Duodenal mucosa (tissue), 2 donors: ENCODE data around the gene CALY.
A peak's percentile ranks its signal among the peaks of the same experiment; 100 is the strongest.
"Not testable (repeated sequence)": the region's sequence is repeated elsewhere in the genome, so short reads cannot be mapped to it uniquely, and the experiment has no call there.

Source experiments
- H3K27ac ChIP-seq: one replicate; pipeline ENCODE4 v1.7.0; 2013; ENCODE audit warnings: low read depth, low read length
- H3K27me3 ChIP-seq, 2 donors: one replicate each; pipeline ENCODE4 v1.7.0; 2013; ENCODE audit warnings: low read length in 2 of 2, control low read depth in 1 of 2; ENCODE audit not compliant: insufficient read depth in 2 of 2, control insufficient read depth in 1 of 2
- H3K36me3 ChIP-seq, 2 donors: one replicate each; pipeline ENCODE4 v1.7.0; 2013; ENCODE audit warnings: low read length in 2 of 2, control low read depth in 1 of 2; ENCODE audit not compliant: insufficient read depth in 2 of 2, control insufficient read depth in 1 of 2
- H3K4me1 ChIP-seq, 2 donors: one replicate each; pipeline ENCODE4 v1.7.0; 2013; ENCODE audit warnings: low read length in 2 of 2, control low read depth in 1 of 2; ENCODE audit not compliant: insufficient read depth in 2 of 2, control insufficient read depth in 1 of 2
- H3K4me3 ChIP-seq, 2 donors: one replicate each; pipeline ENCODE4 v1.7.0; 2013; ENCODE audit warnings: low read length in 2 of 2, low read depth in 1 of 2
- H3K9ac ChIP-seq, 2 donors: one replicate each; pipeline ENCODE4 v1.7.0; 2013; ENCODE audit warnings: low read length in 2 of 2, low read depth in 1 of 2
- H3K9me3 ChIP-seq, 2 donors: one replicate each; pipeline ENCODE4 v1.7.0; 2013; ENCODE audit warnings: low read length in 2 of 2, control low read depth in 1 of 2; ENCODE audit not compliant: control insufficient read depth in 1 of 2

Gene CALY

GRCh38 chr10:133377025-133377817 lies 40.5 kb upstream of the CALY start:
- H3K27ac ChIP-seq, result no peak overlapping the region
- no peaks in the 10 kb centered on the region for H3K9me3 ChIP-seq
- no peak overlapping the region for H3K4me3 ChIP-seq
- H3K36me3 ChIP-seq, result no peaks in the 10 kb centered on the region
- H3K9ac ChIP-seq, result peak overlapping the region in 1 of 2 donors; percentile 77
- peaks cover 14 to 20% of the 10 kb centered on the region in 2 donors for H3K4me1 ChIP-seq
- H3K27me3 ChIP-seq, result no peaks in the 10 kb centered on the region

GRCh38 chr10:133376183-133376582 lies 39.5 kb upstream of the CALY start:
- not testable (repeated sequence) for H3K36me3 ChIP-seq, H3K27ac ChIP-seq, H3K9ac ChIP-seq, H3K27me3 ChIP-seq, H3K9me3 ChIP-seq, H3K4me3 ChIP-seq
- H3K4me1 ChIP-seq, result peaks cover 14 to 24% of the 10 kb centered on the region in 2 donors

- Histone ChIP-seq H3K9me3 (no peaks in the 10 kb centered on the region), H3K4me3 (no peak overlapping the region), H3K36me3 (peaks cover 3% of the 10 kb centered on the region in 2 donors), H3K9ac (no peak overlapping the region), H3K4me1 (peaks cover 14 to 24% of the 10 kb centered on the region in 2 donors), H3K27me3 (no peaks in the 10 kb centered on the region), H3K27ac (no peak overlapping the region)
These were observed 38.8 kb upstream of the CALY start for GRCh38 chr10:133375357-133376115.

- Histone ChIP-seq H3K4me1 (peaks cover 8 to 16% of the 10 kb centered on the region in 2 donors), H3K9ac (peak within 1 kb of the TSS; percentile 43 to 64), H3K36me3 (peaks cover 23 to 24% of the 10 kb centered on the region in 2 donors), H3K9me3 (no peaks in the 10 kb centered on the region), H3K27ac (peak within 1 kb of the TSS; percentile 62), H3K4me3 (peak within 1 kb of the TSS; percentile 63 to 87), H3K27me3 (no peaks in the 10 kb centered on the region)
These were observed 36.7 kb upstream of the CALY start, which contains the start of gene ECHS1 for GRCh38 chr10:133373174-133374090. Gene ECHS1 (minus strand): TSS chr10:133373354. CDS start chr10:133373333, 21 bp downstream.

GRCh38 chr10:133372507-133372906 lies 35.8 kb upstream of the CALY start:
- Histone ChIP-seq H3K9me3 (no peaks in the 10 kb centered on the region), H3K36me3 (peaks cover 27 to 30% of the 10 kb centered on the region in 2 donors), H3K27ac (no peak overlapping the region), H3K9ac (peak overlapping the region; percentile 12 to 43), H3K4me3 (peak overlapping the region in 1 of 2 donors; percentile 55), H3K27me3 (no peaks in the 10 kb centered on the region), H3K4me1 (peaks cover 2 to 9% of the 10 kb centered on the region in 2 donors)

GRCh38 chr10:133370030-133370786 lies 33.5 kb upstream of the CALY start:
- H3K36me3 ChIP-seq, result peaks cover 42 to 49% of the 10 kb centered on the region in 2 donors
- H3K9ac ChIP-seq, result no peak overlapping the region

GRCh38 chr10:133368153-133368552 lies 31.5 kb upstream of the CALY start:
- peaks cover 43 to 64% of the 10 kb centered on the region in 2 donors for H3K36me3 ChIP-seq
- H3K9ac ChIP-seq, result no peak overlapping the region
- no peaks in the 10 kb centered on the region for H3K27me3 ChIP-seq
- peaks cover 15 to 29% of the 10 kb centered on the region in 2 donors for H3K4me1 ChIP-seq
- H3K9me3 ChIP-seq, result no peaks in the 10 kb centered on the region
- H3K4me3 ChIP-seq, result no peak overlapping the region
- no peak overlapping the region for H3K27ac ChIP-seq

More at GRCh38 chr10:133370030-133370786, 33.5 kb upstream of the CALY start:
- H3K27ac ChIP-seq, result no peak overlapping the region
- peaks cover 10 to 19% of the 10 kb centered on the region in 2 donors for H3K4me1 ChIP-seq
- no peaks in the 10 kb centered on the region for H3K27me3 ChIP-seq
- no peak overlapping the region for H3K4me3 ChIP-seq
- no peaks in the 10 kb centered on the region for H3K9me3 ChIP-seq

GRCh38 chr10:133367461-133367860 lies 30.8 kb upstream of the CALY start:
- Histone ChIP-seq H3K36me3 (peaks cover 50 to 71% of the 10 kb centered on the region in 2 donors), H3K4me1 (peaks cover 15 to 29% of the 10 kb centered on the region in 2 donors)
- H3K9ac ChIP-seq, H3K9me3 ChIP-seq, H3K27ac ChIP-seq, H3K4me3 ChIP-seq, H3K27me3 ChIP-seq: not testable (repeated sequence)

GRCh38 chr10:133366751-133367150 lies 30.1 kb upstream of the CALY start:
- H3K27ac ChIP-seq, result no peak overlapping the region
- no peaks in the 10 kb centered on the region for H3K9me3 ChIP-seq
- peaks cover 55 to 78% of the 10 kb centered on the region in 2 donors for H3K36me3 ChIP-seq
- no peak overlapping the region for H3K4me3 ChIP-seq
- H3K4me1 ChIP-seq, result peaks cover 15 to 22% of the 10 kb centered on the region in 2 donors
- no peaks in the 10 kb centered on the region for H3K27me3 ChIP-seq
- H3K9ac ChIP-seq, result no peak overlapping the region
